Pulmonary artery endothelial cell (primary cell): ENCODE measurements around the gene CCDC106. TPM values are rescaled to one million over a fixed set of nuclear protein-coding genes. Genes with fewer than 3 reads are reported as not detected.

Source experiments
- DNase-seq: peaks from one replicate; pipeline ENCODE4 v3.0.0-alpha.2; 2011; ENCODE audit warnings: low read depth, low spot score
- total RNA-seq: library from RNA; depleted of rRNA; stranded (reverse); fragments of >200 nt; gene quantifications from 2 replicates; pipeline ENCODE4 v1.2.3, GENCODE V29; 2014

CCDC106 gene
- total RNA-seq, 1 donor from 2014 or later, result 8.6 TPM

GRCh38 chr19:55613930-55614710 lies 33.9 kb upstream of the CCDC106 start:
- no peak for DNase-seq

- no peak for DNase-seq
Measured at GRCh38 chr19:55614711-55615542, 33.1 kb upstream of the CCDC106 start.

GRCh38 chr19:55615543-55616394 lies 32.2 kb upstream of the CCDC106 start:
- no peak for DNase-seq

GRCh38 chr19:55616395-55616875 lies 31.6 kb upstream of the CCDC106 start:
- DNase-seq, result no peak

- DNase-seq, result no peak
Measured at GRCh38 chr19:55617426-55617825, 30.6 kb upstream of the CCDC106 start.

GRCh38 chr19:55618426-55618825 lies 29.6 kb upstream of the CCDC106 start:
- DNase-seq, result no peak

GRCh38 chr19:55619286-55619685 lies 28.7 kb upstream of the CCDC106 start:
- DNase-seq, result no peak

GRCh38 chr19:55620410-55621204 lies 27.4 kb upstream of the CCDC106 start:
- DNase-seq, result no peak

- no peak for DNase-seq
Measured at GRCh38 chr19:55621205-55621672, 26.8 kb upstream of the CCDC106 start.

- DNase-seq, result no peak
Measured at GRCh38 chr19:55621673-55622231, 26.3 kb upstream of the CCDC106 start.

GRCh38 chr19:55622242-55622969 lies 25.6 kb upstream of the CCDC106 start:
- DNase-seq, result no peak

- no peak for DNase-seq
Measured at GRCh38 chr19:55623130-55623529, 24.9 kb upstream of the CCDC106 start.

- DNase-seq, result no peak
Measured at GRCh38 chr19:55623561-55623960, 24.5 kb upstream of the CCDC106 start.

- peak; percentile 64 for DNase-seq
Measured at GRCh38 chr19:55624109-55625003, 23.7 kb upstream of the CCDC106 start, which contains the start of gene ZNF784. TSS of gene ZNF784 (minus strand) at chr19:55624566. CDS start at chr19:55624561, 5 bp downstream.

- no peak for DNase-seq
Measured at GRCh38 chr19:55625004-55625326, 23.0 kb upstream of the CCDC106 start.

GRCh38 chr19:55626350-55626749 lies 21.7 kb upstream of the CCDC106 start:
- DNase-seq, result no peak

GRCh38 chr19:55632463-55632834 lies 15.6 kb upstream of the CCDC106 start:
- DNase-seq, result peak; percentile 88

- no peak for DNase-seq
Measured at GRCh38 chr19:55633861-55634260, 14.2 kb upstream of the CCDC106 start.

- DNase-seq, result no peak
Measured at GRCh38 chr19:55635334-55635717, 12.7 kb upstream of the CCDC106 start.
